ENCODE results near the gene LIPM.

Gene LIPM

GRCh38 chr10:88802523-88803285 lies at the start of gene LIPM:
TSS of gene LIPM (plus strand) at chr10:88802730. CDS start at chr10:88802897, 167 bp downstream.
- DNase-seq: no peak

- DNase-seq: no peak
Observed at GRCh38 chr10:88754287-88754686, 48.2 kb upstream of the LIPM start.

- no peak for DNase-seq
Observed at GRCh38 chr10:88755753-88756152, 46.8 kb upstream of the LIPM start.

- DNase-seq: no peak
Observed at GRCh38 chr10:88756660-88757059, 45.9 kb upstream of the LIPM start.

GRCh38 chr10:88759366-88760101 lies 43.0 kb upstream of the LIPM start, which contains the start of gene LIPN:
TSS of gene LIPN (plus strand) at chr10:88760020. CDS start at chr10:88761406, 1,386 bp downstream.
- DNase-seq: no peak

GRCh38 chr10:88762906-88763305 lies 39.6 kb upstream of the LIPM start:
- no peak for DNase-seq

- no peak for DNase-seq
Observed at GRCh38 chr10:88763441-88763840, 39.1 kb upstream of the LIPM start.

- no peak for DNase-seq
Observed at GRCh38 chr10:88764110-88764509, 38.4 kb upstream of the LIPM start.

GRCh38 chr10:88765816-88766215 lies 36.7 kb upstream of the LIPM start:
- DNase-seq: no peak

- DNase-seq: no peak
Observed at GRCh38 chr10:88769384-88769783, 33.1 kb upstream of the LIPM start.

- no peak for DNase-seq
Observed at GRCh38 chr10:88781206-88781605, 21.3 kb upstream of the LIPM start.

GRCh38 chr10:88782222-88782621 lies 20.3 kb upstream of the LIPM start:
- no peak for DNase-seq

GRCh38 chr10:88783724-88784123 lies 18.8 kb upstream of the LIPM start:
- no peak for DNase-seq

- no peak for DNase-seq
Observed at GRCh38 chr10:88786032-88786770, 16.3 kb upstream of the LIPM start.

- no peak for DNase-seq
Observed at GRCh38 chr10:88787463-88787862, 15.1 kb upstream of the LIPM start.

GRCh38 chr10:88788924-88789323 lies 13.6 kb upstream of the LIPM start:
- DNase-seq: no peak

- no peak for DNase-seq
Observed at GRCh38 chr10:88791924-88792323, 10.6 kb upstream of the LIPM start.

- DNase-seq: no peak
Observed at GRCh38 chr10:88792661-88793060, 9.9 kb upstream of the LIPM start.

- no peak for DNase-seq
Observed at GRCh38 chr10:88793712-88794299, 8.7 kb upstream of the LIPM start.

GRCh38 chr10:88794731-88795130 lies 7.8 kb upstream of the LIPM start:
- no peak for DNase-seq

GRCh38 chr10:88800152-88801125 lies 2.1 kb upstream of the LIPM start:
- no peak for DNase-seq

- DNase-seq: no peak
Observed at GRCh38 chr10:88803641-88804040, 1.1 kb downstream of the LIPM start.
